OCI-LY3 (cell line): ENCODE results near the gene CTNNA3.

Source experiments
- H2AFZ ChIP-seq: fragments of 200-600, 300-600 bp; shearing (Covaris generic); 2 replicates; pipeline ENCODE4 v1.6.0; 2014; ENCODE audit warnings: antibody characterized with exemption, low read depth, low read length
- H3K27ac ChIP-seq: fragments of 200-600, 300-600 bp; sonication (generic); 2 replicates; pipeline ENCODE4 v1.5.1; 2014; ENCODE audit warnings: mild to moderate bottlenecking, low read length, moderate library complexity, mixed read lengths
- H3K27me3 ChIP-seq: fragments of 200-600, 300-600 bp; sonication (generic); 2 replicates; pipeline ENCODE4 v1.6.1; 2014; ENCODE audit warnings: low read depth, low read length, mixed read lengths
- H3K36me3 ChIP-seq: fragments of 200-600, 300-600 bp; sonication (generic); replicated peaks from 2 replicates; pipeline ENCODE3; 2014; ENCODE audit warnings: low read depth, low read length, mixed read lengths
- H3K4me1 ChIP-seq: fragments of 300-600, 200-600 bp; sonication (generic); 2 replicates; pipeline ENCODE4 v1.6.1; 2014; ENCODE audit warnings: low read length, mixed read lengths
- H3K4me2 ChIP-seq: fragments of 200-600, 300-600 bp; sonication (generic); 2 replicates; pipeline ENCODE4 v1.6.1; 2014; ENCODE audit warnings: low read length, mixed read lengths
- H3K4me3 ChIP-seq: fragments of 300-600, 200-600 bp; sonication (generic); 2 replicates; pipeline ENCODE4 v1.5.1; 2014; ENCODE audit warnings: antibody characterized with exemption, mild to moderate bottlenecking, low read length, moderate library complexity
- H3K79me2 ChIP-seq: fragments of 300-600, 200-600 bp; shearing (Covaris generic); 2 replicates; pipeline ENCODE4 v1.6.1; 2014; ENCODE audit warnings: mild to moderate bottlenecking, low read length, mixed read lengths
- H3K9ac ChIP-seq: fragments of 300-600, 200-600 bp; shearing (Covaris generic); 2 replicates; pipeline ENCODE4 v1.6.0; 2014; ENCODE audit warnings: mild to moderate bottlenecking, low read length, moderate library complexity
- H3K9me3 ChIP-seq: fragments of 200-600, 300-600 bp; shearing (Covaris generic); 2 replicates; pipeline ENCODE4 v1.6.1; 2014; ENCODE audit warnings: low read length, mixed read lengths; ENCODE audit not compliant: insufficient read depth
- H4K20me1 ChIP-seq: fragments of 200-600, 300-600 bp; sonication (generic); 2 replicates; pipeline ENCODE4 v1.6.1; 2016; ENCODE audit warnings: low read length, mixed read lengths; ENCODE audit not compliant: insufficient read depth
- EZH2phosphoT487 ChIP-seq: fragments of 200-600 bp; shearing (Covaris generic); IDR thresholded peaks from 2 replicates; pipeline ENCODE4 v1.6.1; 2018; ENCODE audit warnings: antibody characterized with exemption, mixed run types, low read depth
- TF ChIP-seq, protein P1 (sequence below): fragments of 200-600, 300-600 bp; sonication (generic); IDR thresholded peaks from 2 replicates; pipeline ENCODE4 v1.5.1; 2014; ENCODE audit warnings: antibody characterized with exemption, low read length, low read depth

Gene CTNNA3

DNA sequence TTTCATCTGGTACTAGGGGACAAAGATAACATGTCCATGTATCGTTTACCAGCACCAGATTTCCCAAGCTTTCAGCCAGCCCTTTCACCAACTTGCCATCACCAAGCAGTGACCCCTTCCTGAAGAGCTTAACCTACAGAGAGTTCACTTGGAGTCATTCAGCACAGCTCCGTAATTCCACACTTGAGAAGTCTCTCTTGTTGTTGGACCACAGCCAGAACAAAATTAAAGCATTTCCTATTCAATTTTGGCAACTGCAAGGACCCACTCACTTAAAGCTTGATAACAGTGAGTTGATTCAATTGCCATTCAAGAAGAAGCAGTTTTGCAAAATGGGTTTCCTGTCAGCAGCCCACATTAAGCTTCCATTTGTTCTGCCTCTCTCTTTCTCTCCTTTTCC is 858.7 kb downstream of the CTNNA3 start:
- Histone ChIP-seq H3K4me2 (no peak overlapping the region), H3K4me3 (no peak overlapping the region), H3K4me1 (peaks cover 21% of the 10 kb centered on the region), H3K9me3 (no peaks in the 10 kb centered on the region), H3K9ac (no peak overlapping the region), H2AFZ (no peak overlapping the region), H3K27ac (no peak overlapping the region), H3K36me3 (no peaks in the 10 kb centered on the region), H3K79me2 (no peaks in the 10 kb centered on the region), H4K20me1 (no peaks in the 10 kb centered on the region), H3K27me3 (no peaks in the 10 kb centered on the region)
- TF ChIP-seq, protein P1, sequence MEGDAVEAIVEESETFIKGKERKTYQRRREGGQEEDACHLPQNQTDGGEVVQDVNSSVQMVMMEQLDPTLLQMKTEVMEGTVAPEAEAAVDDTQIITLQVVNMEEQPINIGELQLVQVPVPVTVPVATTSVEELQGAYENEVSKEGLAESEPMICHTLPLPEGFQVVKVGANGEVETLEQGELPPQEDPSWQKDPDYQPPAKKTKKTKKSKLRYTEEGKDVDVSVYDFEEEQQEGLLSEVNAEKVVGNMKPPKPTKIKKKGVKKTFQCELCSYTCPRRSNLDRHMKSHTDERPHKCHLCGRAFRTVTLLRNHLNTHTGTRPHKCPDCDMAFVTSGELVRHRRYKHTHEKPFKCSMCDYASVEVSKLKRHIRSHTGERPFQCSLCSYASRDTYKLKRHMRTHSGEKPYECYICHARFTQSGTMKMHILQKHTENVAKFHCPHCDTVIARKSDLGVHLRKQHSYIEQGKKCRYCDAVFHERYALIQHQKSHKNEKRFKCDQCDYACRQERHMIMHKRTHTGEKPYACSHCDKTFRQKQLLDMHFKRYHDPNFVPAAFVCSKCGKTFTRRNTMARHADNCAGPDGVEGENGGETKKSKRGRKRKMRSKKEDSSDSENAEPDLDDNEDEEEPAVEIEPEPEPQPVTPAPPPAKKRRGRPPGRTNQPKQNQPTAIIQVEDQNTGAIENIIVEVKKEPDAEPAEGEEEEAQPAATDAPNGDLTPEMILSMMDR: no peak
- no peak for TF ChIP-seq EZH2phosphoT487

- H2AFZ ChIP-seq: no peak overlapping the region
- no peaks in the 10 kb centered on the region for H3K9me3 ChIP-seq
- H3K27ac ChIP-seq: no peak overlapping the region
- no peak overlapping the region for H3K4me3 ChIP-seq
- no peaks in the 10 kb centered on the region for H3K27me3 ChIP-seq
- H3K79me2 ChIP-seq: no peaks in the 10 kb centered on the region
- H4K20me1 ChIP-seq: no peaks in the 10 kb centered on the region
- H3K4me2 ChIP-seq: no peak overlapping the region
- TF ChIP-seq, protein P1: no peak
- no peak for TF ChIP-seq EZH2phosphoT487
- no peaks in the 10 kb centered on the region for H3K36me3 ChIP-seq
- H3K4me1 ChIP-seq: peaks cover 21% of the 10 kb centered on the region
- no peak overlapping the region for H3K9ac ChIP-seq
Measured at GRCh38 chr10:66836771-66837170, 859.2 kb downstream of the CTNNA3 start.

DNA sequence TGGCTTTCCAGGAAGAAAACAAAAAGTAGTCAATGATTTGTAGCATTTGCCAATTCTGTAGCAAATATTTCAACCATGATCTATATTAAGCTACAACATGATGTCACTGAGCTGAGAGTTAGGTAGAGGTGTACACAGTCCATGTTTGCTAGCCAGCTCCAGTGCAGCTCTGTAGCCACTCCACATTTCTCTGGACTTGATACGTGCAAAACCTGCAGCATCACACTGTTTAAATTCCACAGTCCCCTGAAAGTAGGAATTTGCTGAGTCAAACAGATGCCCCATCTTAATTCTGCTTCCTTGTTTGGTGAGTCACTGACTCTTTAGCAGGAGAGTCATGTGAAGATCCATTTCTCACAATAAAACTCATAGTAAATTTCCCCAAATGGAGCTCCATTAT is 859.9 kb downstream of the CTNNA3 start:
- no peaks in the 10 kb centered on the region for H3K9me3 ChIP-seq
- H4K20me1 ChIP-seq: no peaks in the 10 kb centered on the region
- no peak overlapping the region for H2AFZ ChIP-seq
- H3K27me3 ChIP-seq: no peaks in the 10 kb centered on the region
- no peak overlapping the region for H3K9ac ChIP-seq
- no peaks in the 10 kb centered on the region for H3K36me3 ChIP-seq
- H3K4me3 ChIP-seq: no peak overlapping the region
- peaks cover 21% of the 10 kb centered on the region for H3K4me1 ChIP-seq
- TF ChIP-seq, protein P1: no peak
- no peak for TF ChIP-seq EZH2phosphoT487
- no peaks in the 10 kb centered on the region for H3K79me2 ChIP-seq
- H3K4me2 ChIP-seq: peak overlapping the region; percentile 37
- no peak overlapping the region for H3K27ac ChIP-seq

- Histone ChIP-seq H3K36me3 (no peaks in the 10 kb centered on the region), H3K9me3 (no peaks in the 10 kb centered on the region), H3K9ac (no peak overlapping the region), H3K27me3 (no peaks in the 10 kb centered on the region), H3K79me2 (no peaks in the 10 kb centered on the region), H3K4me2 (peak overlapping the region; percentile 37), H3K4me3 (no peak overlapping the region), H4K20me1 (no peaks in the 10 kb centered on the region), H2AFZ (no peak overlapping the region), H3K27ac (peak overlapping the region; percentile 45), H3K4me1 (peaks cover 21% of the 10 kb centered on the region)
- no peak for TF ChIP-seq EZH2phosphoT487
- TF ChIP-seq, protein P1: no peak
Measured at GRCh38 chr10:66835400-66835799, 860.6 kb downstream of the CTNNA3 start.
